ENCODE results near the gene CAB39. TPM values are rescaled to one million over a fixed set of nuclear protein-coding genes. Genes with fewer than 3 reads are reported as not detected.

Gene CAB39
- total RNA-seq, 1 experiment from 2014 or later: 40.4 TPM

DNA sequence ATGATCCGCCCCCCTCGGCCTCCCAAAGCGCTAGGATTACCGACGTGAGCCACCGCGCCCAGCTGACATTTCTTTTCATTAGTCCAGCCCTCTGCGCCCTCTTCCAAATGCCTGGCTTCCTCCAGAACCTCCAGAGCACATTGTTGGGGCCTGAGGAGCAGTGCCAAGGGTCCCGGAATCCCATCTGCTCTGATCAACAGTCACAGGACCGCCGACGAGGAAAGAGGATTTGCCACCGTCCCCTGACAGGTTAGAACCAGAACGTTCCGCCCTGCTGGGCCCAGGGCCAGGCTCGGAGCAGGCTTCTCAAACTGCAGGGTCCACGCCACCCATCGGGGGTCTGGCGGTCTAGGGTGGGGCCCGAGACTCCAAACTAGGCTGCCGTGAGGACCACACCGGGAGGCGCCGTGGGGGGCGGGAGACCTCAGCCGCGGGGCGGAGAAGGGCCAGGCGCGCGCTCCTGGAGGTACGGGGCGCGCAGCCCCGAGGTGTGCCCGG is 115.2 kb downstream of the CAB39 start:
- no peaks in the 10 kb centered on the region for H3K9me3 Mint-ChIP-seq (ENCODE audit: unreplicated experiment)
- H3K36me3 ChIP-seq (ENCODE audit: control insufficient read depth, insufficient read depth, low read length): no peaks in the 10 kb centered on the region
- no peaks in the 10 kb centered on the region for H3K36me3 Mint-ChIP-seq (ENCODE audit: insufficient read depth, unreplicated experiment)
- BruUV-seq (replicated peaks): no TSS peak
- H3K4me3 Mint-ChIP-seq (ENCODE audit: unreplicated experiment): no peak overlapping the region
- no peak overlapping the region for H3K27ac Mint-ChIP-seq (ENCODE audit: unreplicated experiment)
- no peaks in the 10 kb centered on the region for H3K4me1 ChIP-seq
- no peaks in the 10 kb centered on the region for H3K4me1 Mint-ChIP-seq (ENCODE audit: low read depth, unreplicated experiment)
- intact Hi-C loops (cut with micrococcal nuclease; ENCODE audit: unreplicated experiment): no loop called here
- no peaks in the 10 kb centered on the region for H3K27me3 ChIP-seq (replicated peaks; ENCODE audit: control insufficient read depth, insufficient read depth, low read length)
- no peak for DNase-seq
- TF ChIP-seq, protein P1, sequence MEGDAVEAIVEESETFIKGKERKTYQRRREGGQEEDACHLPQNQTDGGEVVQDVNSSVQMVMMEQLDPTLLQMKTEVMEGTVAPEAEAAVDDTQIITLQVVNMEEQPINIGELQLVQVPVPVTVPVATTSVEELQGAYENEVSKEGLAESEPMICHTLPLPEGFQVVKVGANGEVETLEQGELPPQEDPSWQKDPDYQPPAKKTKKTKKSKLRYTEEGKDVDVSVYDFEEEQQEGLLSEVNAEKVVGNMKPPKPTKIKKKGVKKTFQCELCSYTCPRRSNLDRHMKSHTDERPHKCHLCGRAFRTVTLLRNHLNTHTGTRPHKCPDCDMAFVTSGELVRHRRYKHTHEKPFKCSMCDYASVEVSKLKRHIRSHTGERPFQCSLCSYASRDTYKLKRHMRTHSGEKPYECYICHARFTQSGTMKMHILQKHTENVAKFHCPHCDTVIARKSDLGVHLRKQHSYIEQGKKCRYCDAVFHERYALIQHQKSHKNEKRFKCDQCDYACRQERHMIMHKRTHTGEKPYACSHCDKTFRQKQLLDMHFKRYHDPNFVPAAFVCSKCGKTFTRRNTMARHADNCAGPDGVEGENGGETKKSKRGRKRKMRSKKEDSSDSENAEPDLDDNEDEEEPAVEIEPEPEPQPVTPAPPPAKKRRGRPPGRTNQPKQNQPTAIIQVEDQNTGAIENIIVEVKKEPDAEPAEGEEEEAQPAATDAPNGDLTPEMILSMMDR (IDR thresholded peaks at IDR 0.05; ENCODE audit: insufficient read depth in 1 of 2, low read depth in 1 of 2, low read length in 1 of 2, severe bottlenecking in 1 of 2, unreplicated experiment in 1 of 2): no peak
- no peak overlapping the region for H3K4me3 ChIP-seq (ENCODE audit: low read depth, low read length)
- H3K9me3 ChIP-seq: no peaks in the 10 kb centered on the region
- no peaks in the 10 kb centered on the region for H3K27me3 Mint-ChIP-seq (ENCODE audit: insufficient read depth, unreplicated experiment)
- POLR2A ChIA-PET: no interaction called here
- CTCF ChIA-PET: no interaction called here

DNA sequence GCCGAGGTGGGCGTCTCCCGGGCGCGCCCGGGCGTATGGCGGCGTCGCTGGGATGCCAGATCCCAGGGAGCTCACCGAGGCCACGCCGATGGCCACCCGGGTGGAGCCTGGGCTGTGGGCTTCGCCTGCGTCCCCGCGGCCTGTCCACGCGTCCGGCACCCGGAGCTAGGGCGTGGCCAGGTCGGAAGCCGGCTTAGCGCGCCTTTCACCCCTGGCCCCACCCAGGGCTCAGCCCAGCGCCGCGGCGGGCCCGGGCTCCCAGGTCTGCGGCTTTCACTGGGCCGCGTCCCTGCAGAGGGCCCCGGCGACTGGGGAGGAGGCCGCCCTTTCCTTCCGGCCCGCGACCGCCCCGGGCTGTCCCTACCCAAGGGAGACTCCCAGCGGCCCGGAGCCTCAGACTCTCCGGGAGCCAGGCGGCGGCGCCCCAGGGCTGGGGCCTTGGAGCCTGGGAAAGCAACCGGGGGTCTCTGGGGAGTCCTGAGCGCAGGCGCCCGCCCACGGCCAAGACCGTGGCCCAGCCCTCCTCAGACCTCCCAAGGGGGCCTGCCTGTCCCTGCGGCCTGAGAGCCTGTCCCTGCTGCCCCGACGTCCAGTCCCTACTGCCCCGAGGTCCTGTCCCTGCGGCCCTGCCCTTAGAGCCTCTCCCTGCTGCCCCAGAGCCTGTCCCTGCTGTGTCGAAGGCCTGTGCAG is 115.8 kb downstream of the CAB39 start:
- H3K4me1 Mint-ChIP-seq (ENCODE audit: low read depth, unreplicated experiment): no peaks in the 10 kb centered on the region
- Histone ChIP-seq H3K27me3 (replicated peaks; ENCODE audit: control insufficient read depth, insufficient read depth, low read length) (no peaks in the 10 kb centered on the region), H3K36me3 (ENCODE audit: control insufficient read depth, insufficient read depth, low read length) (no peaks in the 10 kb centered on the region), H3K4me3 (ENCODE audit: low read depth, low read length) (no peak overlapping the region), H3K9me3 (no peaks in the 10 kb centered on the region), H3K4me1 (no peaks in the 10 kb centered on the region)
- ChIA-PET CTCF (no interaction called here), POLR2A (no interaction called here)
- H3K27me3 Mint-ChIP-seq (ENCODE audit: insufficient read depth, unreplicated experiment): no peaks in the 10 kb centered on the region
- DNase-seq: no peak
- TF ChIP-seq, protein P1 (IDR thresholded peaks at IDR 0.05; ENCODE audit: insufficient read depth in 1 of 2, low read depth in 1 of 2, low read length in 1 of 2, severe bottlenecking in 1 of 2, unreplicated experiment in 1 of 2): no peak
- H3K9me3 Mint-ChIP-seq (ENCODE audit: unreplicated experiment): no peaks in the 10 kb centered on the region
- intact Hi-C loops (cut with micrococcal nuclease; ENCODE audit: unreplicated experiment): no loop called here
- H3K4me3 Mint-ChIP-seq (ENCODE audit: unreplicated experiment): no peak overlapping the region
- no peak overlapping the region for H3K27ac Mint-ChIP-seq (ENCODE audit: unreplicated experiment)
- no TSS peak for BruUV-seq (replicated peaks)
- no peaks in the 10 kb centered on the region for H3K36me3 Mint-ChIP-seq (ENCODE audit: insufficient read depth, unreplicated experiment)

- no TSS peak for BruUV-seq (replicated peaks)
Observed at GRCh38 chr2:230829293-230829692, 116.7 kb downstream of the CAB39 start.

More at GRCh38 chr2:230829293-230829692, 116.7 kb downstream of the CAB39 start:
- Mint-ChIP-seq H3K4me1 (ENCODE audit: low read depth, unreplicated experiment) (no peaks in the 10 kb centered on the region), H3K4me3 (ENCODE audit: unreplicated experiment) (no peak overlapping the region), H3K9me3 (ENCODE audit: unreplicated experiment) (no peaks in the 10 kb centered on the region), H3K36me3 (ENCODE audit: insufficient read depth, unreplicated experiment) (no peaks in the 10 kb centered on the region), H3K27me3 (ENCODE audit: insufficient read depth, unreplicated experiment) (no peaks in the 10 kb centered on the region), H3K27ac (ENCODE audit: unreplicated experiment) (no peak overlapping the region)
- TF ChIP-seq, protein P1 (IDR thresholded peaks at IDR 0.05; ENCODE audit: insufficient read depth in 1 of 2, low read depth in 1 of 2, low read length in 1 of 2, severe bottlenecking in 1 of 2, unreplicated experiment in 1 of 2): no peak
- no peaks in the 10 kb centered on the region for H3K9me3 ChIP-seq
- DNase-seq: no peak
- ChIA-PET CTCF (no interaction called here), POLR2A (no interaction called here)
- intact Hi-C loops (cut with micrococcal nuclease; ENCODE audit: unreplicated experiment): no loop called here
- H3K4me3 ChIP-seq (ENCODE audit: low read depth, low read length): no peak overlapping the region
- no peaks in the 10 kb centered on the region for H3K36me3 ChIP-seq (ENCODE audit: control insufficient read depth, insufficient read depth, low read length)
- no peaks in the 10 kb centered on the region for H3K27me3 ChIP-seq (replicated peaks; ENCODE audit: control insufficient read depth, insufficient read depth, low read length)
- no peaks in the 10 kb centered on the region for H3K4me1 ChIP-seq

All from Caco-2 (cell line).